Measurements from ENCODE around the gene PANK4. TPM values are rescaled to one million over a fixed set of nuclear protein-coding genes. Genes with fewer than 3 reads are reported as not detected.

Gene PANK4
- total and polyA plus RNA-seq, 2 of the 8 experiments (the other 6 are each of a cell fraction or from before 2014, with no cell fraction given): 20.1 to 29.7 TPM

DNA sequence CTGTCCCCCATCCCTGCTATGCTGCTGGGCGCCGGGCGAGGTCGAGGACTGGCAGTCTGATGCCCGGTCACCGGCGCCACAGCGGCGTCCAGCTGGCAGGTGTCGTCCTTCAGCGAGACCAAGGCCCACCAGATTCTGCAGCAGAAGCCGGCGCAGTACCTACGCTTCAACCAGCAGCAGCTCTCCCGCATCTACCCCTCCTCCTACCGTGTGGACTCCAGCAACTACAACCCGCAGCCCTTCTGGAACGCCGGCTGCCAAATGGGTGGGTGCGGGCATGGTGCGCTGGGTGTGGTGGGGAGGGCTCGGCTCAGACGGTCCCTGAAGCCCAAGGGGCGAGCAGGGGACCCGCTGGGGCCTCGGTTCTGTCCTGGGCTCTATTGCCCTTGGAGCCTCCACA, 29.6 kb downstream of the PANK4 start:
- H3K4me2 ChIP-seq (ENCODE audit: insufficient read depth in 1 of 2, low read depth in 2 of 2, low read length in 2 of 2): no peak overlapping the region
- no peak overlapping the region for H3K18ac ChIP-seq (ENCODE audit: extremely low read depth, low read length)
- H3K23ac ChIP-seq (ENCODE audit: insufficient read length): no peak overlapping the region
- H3K4me3 ChIP-seq (ENCODE audit: extremely low read depth in 1 of 4, insufficient read depth in 2 of 4, low read depth in 3 of 4, low read length in 4 of 4): no peak overlapping the region
- FAIRE-seq (no peak), DNase-seq (ENCODE audit: low read depth in 1 of 2, low spot score in 2 of 2) (no peak)
- H3K14ac ChIP-seq (ENCODE audit: insufficient read length): no peak overlapping the region
- no peak overlapping the region for H2BK15ac ChIP-seq (ENCODE audit: low read length)
- peaks cover 0 to 4% of the 10 kb centered on the region in 2 experiments for H4K20me1 ChIP-seq (replicated peaks in 1 of 2; ENCODE audit: control insufficient read depth in 1 of 2, insufficient read depth in 2 of 2, low read length in 2 of 2)
- no peaks in the 10 kb centered on the region for H3K79me2 ChIP-seq (ENCODE audit: control insufficient read depth in 1 of 2, insufficient read depth in 2 of 2, low read length in 2 of 2)
- H4K8ac ChIP-seq (ENCODE audit: extremely low read depth, insufficient read depth, low read length): no peak overlapping the region; the same call in 1 of the 2 replicates
- no peak overlapping the region for H3K27ac ChIP-seq (ENCODE audit: low read depth, low read length)
- no peak overlapping the region for H2BK5ac ChIP-seq (ENCODE audit: low read depth, low read length)
- no peak overlapping the region for H2BK12ac ChIP-seq (ENCODE audit: low read depth, low read length)
- ChIA-PET CTCF (ENCODE audit: partially characterized antibody) (interaction anchor here (0.9 to 1.1 kb wide), 2 partner anchors 19 to 70 kb away, joined by 3 read pairs; no protein-coding TSS in a partner anchor), POLR2A (ENCODE audit: partially characterized antibody) (interaction anchor here (0.7 to 0.9 kb wide), 3 partner anchors 11 to 89 kb away, joined by 3 read pairs; no protein-coding TSS in a partner anchor)
- H2AK5ac ChIP-seq (ENCODE audit: low read depth, low read length): no peak overlapping the region
- H3K36me3 ChIP-seq (ENCODE audit: control insufficient read depth in 2 of 4, insufficient read depth in 4 of 4, low read length in 3 of 4): no peaks in the 10 kb centered on the region
- H3K4me1 ChIP-seq (replicated peaks in 1 of 4; ENCODE audit: control insufficient read depth in 3 of 4, insufficient read depth in 4 of 4, low read length in 3 of 4): no peaks in the 10 kb centered on the region
- TF ChIP-seq ATF2 (IDR thresholded peaks at IDR 0.05; ENCODE audit: low read length) (no peak), EZH2 (IDR thresholded peaks at IDR 0.05; ENCODE audit: low read depth, low read length, severe bottlenecking) (no peak), MAFK (IDR thresholded peaks at IDR 0.05; ENCODE audit: low read depth, low read length) (no peak), SIRT6 (IDR thresholded peaks at IDR 0.05; ENCODE audit: low read length) (no peak), KDM5A (IDR thresholded peaks at IDR 0.05; ENCODE audit: low read length) (no peak), POU5F1 (IDR thresholded peaks at IDR 0.05; ENCODE audit: low read depth, low read length) (no peak), SAP30 (IDR thresholded peaks at IDR 0.05; ENCODE audit: insufficient read depth, insufficient replicate concordance, low read length) (no peak), SP4 (IDR thresholded peaks at IDR 0.05; ENCODE audit: low read length) (no peak), TAF7 (optimal IDR thresholded peaks at IDR 0.05; ENCODE audit: borderline replicate concordance, low read depth, low read length) (no peak), CHD1 (IDR thresholded peaks at IDR 0.05; ENCODE audit: low read depth, low read length) (no peak), ASH2L (IDR thresholded peaks at IDR 0.05; ENCODE audit: low read length) (no peak)
- no peaks in the 10 kb centered on the region for H3K9me3 ChIP-seq (ENCODE audit: insufficient read depth in 2 of 2, low read depth in 1 of 2, low read length in 1 of 2)
- 94% methylated on average over 23 of the region's 26 CpGs; no CpG with 5 or more reads in 1 of the 2 experiments for WGBS, 2 experiments (ENCODE audit: extremely low coverage in 1 of 2, insufficient coverage in 1 of 2, insufficient read length in 1 of 2, insufficient replicate concordance in 2 of 2, low coverage in 1 of 2, low lambda C conversion rate in 2 of 2, missing lambda C conversion rate in 1 of 2)
- H4K91ac ChIP-seq (replicated peaks; ENCODE audit: insufficient read length, low read length): no peak overlapping the region
- H3K79me1 ChIP-seq (ENCODE audit: low read depth, low read length): no peaks in the 10 kb centered on the region
- no peak overlapping the region for H4K5ac ChIP-seq (ENCODE audit: insufficient read length, low read depth, low read length)
- no peaks in the 10 kb centered on the region for H3K23me2 ChIP-seq (ENCODE audit: low read depth, low read length)
- no peak overlapping the region for H2AFZ ChIP-seq (ENCODE audit: low read length)
- H3K9ac ChIP-seq (replicated peaks in 1 of 4; ENCODE audit: extremely low read depth in 1 of 4, low read depth in 3 of 4, low read length in 3 of 4): no peak overlapping the region
- no peak overlapping the region for H2BK120ac ChIP-seq (replicated peaks; ENCODE audit: low read depth, low read length)
- no peak overlapping the region for H2BK20ac ChIP-seq (ENCODE audit: low read length)
- H3K27me3 ChIP-seq (replicated peaks in 1 of 4; ENCODE audit: control insufficient read depth in 3 of 4, extremely low read depth in 1 of 4, insufficient read depth in 3 of 4, low read length in 3 of 4): peaks cover 0 to 11% (median 3%) of the 10 kb centered on the region in 4 experiments; a peak in 3 of 7 replicates
- H3K4ac ChIP-seq (replicated peaks; ENCODE audit: insufficient read length, low read depth, low read length): no peak overlapping the region
- no peak overlapping the region for H3K56ac ChIP-seq (replicated peaks; ENCODE audit: insufficient read length, low read depth, low read length)

All from H1 (cell line).